ENCODE results near the gene TRPM7.

Gene TRPM7

DNA sequence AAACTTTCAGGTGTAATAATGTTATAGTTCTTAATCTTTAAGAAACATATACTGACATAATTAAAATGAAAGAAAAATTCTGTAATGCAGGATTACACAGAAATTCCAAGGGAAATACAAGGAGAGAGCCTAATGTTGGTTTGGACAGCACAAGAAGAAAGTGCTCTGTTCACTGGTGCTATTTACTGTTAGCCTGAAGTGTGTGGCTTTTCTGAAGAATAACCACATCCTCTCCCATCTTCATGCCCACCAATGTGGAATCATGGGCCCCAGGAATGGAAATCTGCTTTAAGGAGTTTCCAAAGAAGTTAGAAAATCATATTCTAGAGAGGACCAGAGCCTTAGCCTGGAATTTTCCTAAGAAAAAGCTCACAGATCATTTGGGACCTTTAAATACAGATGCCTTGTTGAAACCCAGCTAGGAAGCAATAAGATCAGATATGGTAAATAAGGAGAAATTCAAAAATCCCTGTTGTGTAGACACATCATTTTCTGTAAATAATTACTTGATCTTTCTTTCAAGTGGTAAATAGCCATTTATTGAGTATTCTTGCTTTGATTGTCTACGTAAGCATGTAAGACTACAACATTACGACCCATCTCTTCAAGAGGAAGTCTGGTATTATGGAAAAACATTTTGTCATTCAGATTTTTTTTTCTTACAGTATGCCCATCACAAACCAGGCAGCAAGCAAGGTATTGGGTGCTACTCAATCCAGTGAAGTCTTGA lies 129.8 kb downstream of the TRPM7 start:
- H3K4me1 Mint-ChIP-seq, result peaks cover 18% of the 10 kb centered on the region
- no peaks in the 10 kb centered on the region for H3K27me3 Mint-ChIP-seq
- DNase-seq, result no peak
- H3K9me3 Mint-ChIP-seq, result no peaks in the 10 kb centered on the region
- peak overlapping the region in 1 of 2 donors; percentile 10 for H3K4me3 Mint-ChIP-seq
- ATAC-seq, result no peak
- no peak overlapping the region for H3K27ac Mint-ChIP-seq

DNA sequence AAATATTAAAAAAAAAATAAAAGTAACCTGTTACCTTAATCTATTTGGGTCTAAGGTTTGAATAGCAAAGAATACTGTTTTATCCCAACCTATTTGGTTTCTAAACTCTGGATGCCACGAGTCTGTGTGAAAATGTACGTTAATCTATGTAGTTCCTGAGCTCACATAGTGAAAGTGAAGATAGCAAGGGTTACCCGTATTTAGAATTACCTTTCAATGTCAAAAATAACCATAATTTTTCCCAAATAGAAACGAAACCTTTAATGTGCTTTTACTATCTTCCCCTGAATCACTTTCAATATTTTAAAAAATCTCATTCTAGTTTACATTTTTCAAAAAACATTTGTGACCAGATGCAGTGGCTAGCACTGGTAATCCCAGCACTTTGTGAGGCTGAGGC lies 134.4 kb downstream of the TRPM7 start:
- DNase-seq (no peak), ATAC-seq (no peak)
- Mint-ChIP-seq H3K4me3 (no peak overlapping the region), H3K4me1 (peaks cover 7% of the 10 kb centered on the region), H3K27ac (no peak overlapping the region), H3K27me3 (no peaks in the 10 kb centered on the region), H3K9me3 (no peaks in the 10 kb centered on the region)

DNA sequence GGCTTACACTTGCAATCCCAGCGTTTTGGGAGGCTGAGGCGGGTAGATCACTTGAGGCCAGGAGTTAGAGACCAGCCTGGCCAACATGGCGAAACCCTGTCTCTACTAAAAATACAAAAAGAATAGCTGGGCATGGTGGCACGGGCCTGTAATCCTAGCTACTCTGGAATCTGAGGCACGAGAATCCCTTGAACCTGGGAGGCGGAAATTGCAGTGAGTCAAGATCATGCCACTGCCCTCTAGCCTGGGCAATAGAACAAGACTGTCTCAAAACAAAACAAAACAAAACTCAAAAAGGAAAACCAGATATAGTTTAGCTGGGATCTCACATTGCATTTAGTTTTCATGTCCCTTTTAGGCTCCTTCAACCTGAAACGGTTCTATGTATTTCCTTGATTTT lies 137.3 kb downstream of the TRPM7 start:
- no peaks in the 10 kb centered on the region for H3K4me1 Mint-ChIP-seq
- no peak overlapping the region for H3K4me3 Mint-ChIP-seq

DNA sequence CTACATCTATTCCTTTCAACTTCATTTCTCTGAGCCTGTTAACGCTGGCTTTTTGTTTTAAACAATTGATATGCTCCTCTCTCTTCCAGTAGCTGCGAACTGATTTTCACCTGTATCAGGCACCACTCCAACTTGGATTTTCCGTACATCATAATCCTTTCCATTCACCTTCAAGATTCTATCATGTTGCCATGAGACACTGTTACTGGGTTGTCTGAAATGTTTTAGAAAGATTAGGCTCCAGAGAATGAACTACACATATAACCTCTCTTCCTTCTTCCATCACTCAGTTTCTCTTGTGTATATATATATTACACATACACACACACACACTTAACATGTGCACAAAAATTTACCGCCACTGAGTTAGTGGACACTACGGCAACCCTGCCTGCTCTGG lies 140.0 kb downstream of the TRPM7 start, which contains the start of gene USP50:
TSS of gene USP50 (minus strand) at position 101 of the 400 bp plus-strand sequence. CDS start 141 bp downstream, outside the sequence.
- H3K4me3 Mint-ChIP-seq, result no peak within 1 kb of the TSS
- H3K4me1 Mint-ChIP-seq, result no peaks in the 10 kb centered on the region
- ATAC-seq, result no peak
- no peak for DNase-seq
- H3K27ac Mint-ChIP-seq, result peak within 1 kb of the TSS in 1 of 2 donors; percentile 48
- H3K9me3 Mint-ChIP-seq, result no peaks in the 10 kb centered on the region
- peaks cover 14% of the 10 kb centered on the region for H3K27me3 Mint-ChIP-seq

More for the DNA sequence above, 137.3 kb downstream of the TRPM7 start:
- H3K27ac Mint-ChIP-seq, result no peak overlapping the region
- H3K27me3 Mint-ChIP-seq, result no peaks in the 10 kb centered on the region
- no peak for ATAC-seq
- H3K9me3 Mint-ChIP-seq, result no peaks in the 10 kb centered on the region
- no peak for DNase-seq

DNA sequence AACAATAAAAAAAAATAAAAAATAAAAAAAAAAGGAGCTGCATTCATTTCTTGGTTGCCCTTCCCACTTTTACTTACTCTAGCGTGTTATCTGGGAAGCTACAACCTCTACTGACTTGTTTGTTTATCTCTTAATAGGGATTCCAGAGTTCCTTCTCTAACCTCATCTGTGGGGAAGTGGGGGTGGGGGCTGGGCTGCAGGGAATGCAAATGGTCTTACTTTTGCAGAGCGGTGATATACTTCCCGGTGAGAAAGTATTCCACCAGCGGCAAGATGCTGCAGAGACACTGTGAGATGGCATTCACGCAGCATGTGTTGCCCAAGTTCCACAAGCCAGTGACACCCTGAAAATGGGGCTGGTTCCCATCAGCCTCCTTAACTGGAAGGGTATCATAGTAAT lies 142.2 kb downstream of the TRPM7 start:
- Mint-ChIP-seq H3K4me3 (no peak overlapping the region), H3K4me1 (no peaks in the 10 kb centered on the region), H3K9me3 (no peaks in the 10 kb centered on the region), H3K27me3 (peaks cover 14% of the 10 kb centered on the region), H3K27ac (no peak overlapping the region)
- no peak for ATAC-seq
- no peak for DNase-seq

DNA sequence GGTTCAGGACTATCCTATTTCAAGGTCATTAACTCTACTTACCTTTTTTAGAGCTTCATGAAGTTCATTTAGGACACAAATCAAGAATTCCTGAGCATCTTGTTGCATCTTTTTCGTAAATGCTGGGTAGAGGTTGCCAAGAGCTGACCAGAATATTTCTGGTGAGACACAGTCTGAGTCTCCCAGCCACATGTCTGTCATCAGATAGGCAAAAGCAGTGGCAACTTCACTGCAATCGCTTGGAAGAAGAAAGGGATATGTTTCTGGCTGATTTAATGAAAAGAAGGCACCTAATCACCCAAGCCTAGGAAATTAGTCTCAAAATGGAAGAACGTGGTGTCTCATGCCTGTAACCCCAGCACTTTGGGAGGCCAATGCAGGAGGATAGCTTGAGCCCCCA lies 143.0 kb downstream of the TRPM7 start:
- peaks cover 14% of the 10 kb centered on the region for H3K27me3 Mint-ChIP-seq
- no peak for ATAC-seq
- H3K4me3 Mint-ChIP-seq, result no peak overlapping the region
- no peaks in the 10 kb centered on the region for H3K4me1 Mint-ChIP-seq
- no peaks in the 10 kb centered on the region for H3K9me3 Mint-ChIP-seq
- no peak overlapping the region for H3K27ac Mint-ChIP-seq
- DNase-seq, result no peak

DNA sequence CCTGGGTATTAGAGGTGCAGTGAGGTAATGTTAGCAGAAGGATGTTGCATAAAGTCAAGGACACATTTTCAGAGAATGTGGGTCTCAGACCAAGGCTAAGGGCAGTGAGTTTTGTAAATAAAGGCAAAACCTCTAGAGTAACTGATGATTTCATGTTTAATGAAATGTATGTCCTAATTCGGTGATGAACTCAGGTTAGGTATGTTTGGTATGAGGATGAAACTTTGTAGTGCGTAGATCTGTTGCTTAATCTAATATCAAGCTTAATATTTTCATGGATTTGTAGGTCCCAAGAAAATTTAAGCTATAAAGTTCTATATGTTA lies 143.7 kb downstream of the TRPM7 start:
- Mint-ChIP-seq H3K27me3 (peaks cover 14% of the 10 kb centered on the region), H3K4me1 (no peaks in the 10 kb centered on the region), H3K27ac (no peak overlapping the region), H3K9me3 (no peaks in the 10 kb centered on the region), H3K4me3 (no peak overlapping the region)
- no peak for ATAC-seq
- DNase-seq, result no peak

DNA sequence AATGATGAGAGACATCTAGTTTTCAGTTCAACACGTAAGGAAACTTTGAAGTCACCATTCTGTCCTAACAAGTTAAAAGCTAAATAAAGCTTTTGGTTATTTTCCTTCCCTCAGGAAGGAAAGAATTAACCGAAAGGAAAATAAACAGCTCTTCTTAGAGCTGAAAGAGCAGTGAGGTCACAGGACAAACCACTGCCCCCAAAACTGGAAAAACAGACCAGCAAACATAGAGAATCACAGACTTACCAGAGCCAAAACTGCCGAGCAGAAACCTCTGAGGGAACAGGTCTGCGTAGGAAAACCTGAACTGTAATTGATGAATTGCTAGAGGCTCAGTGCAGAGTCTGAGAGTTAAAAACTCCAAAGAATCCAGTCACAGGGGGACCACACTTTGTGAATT lies 154.8 kb downstream of the TRPM7 start:
- ATAC-seq (no peak), DNase-seq (no peak)
- Mint-ChIP-seq H3K4me1 (peaks cover 25% of the 10 kb centered on the region), H3K9me3 (no peaks in the 10 kb centered on the region), H3K27ac (peak overlapping the region in 1 of 2 donors; percentile 57), H3K4me3 (no peak overlapping the region), H3K27me3 (no peaks in the 10 kb centered on the region)

DNA sequence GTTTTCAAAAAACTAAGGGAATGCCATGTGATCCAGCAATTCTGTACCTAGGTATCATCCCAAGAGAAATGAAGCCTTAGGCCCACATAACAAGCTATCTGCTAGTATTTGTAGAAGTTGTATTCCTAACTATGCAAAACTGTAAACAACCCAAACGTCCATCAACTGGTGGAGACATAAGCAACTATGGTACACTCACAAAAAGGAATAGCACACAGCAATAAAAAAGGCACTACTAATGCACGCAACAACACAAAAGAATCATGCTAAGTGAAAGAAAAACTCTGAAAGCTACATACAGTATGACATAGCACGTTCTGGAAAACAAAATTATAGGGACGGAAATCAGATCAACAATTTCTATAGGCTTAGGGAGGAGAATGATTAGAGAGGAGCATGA lies 155.4 kb downstream of the TRPM7 start:
- no peak overlapping the region for H3K4me3 Mint-ChIP-seq
- DNase-seq (no peak), ATAC-seq (no peak)
- no peaks in the 10 kb centered on the region for H3K27me3 Mint-ChIP-seq
- no peaks in the 10 kb centered on the region for H3K9me3 Mint-ChIP-seq
- no peak overlapping the region for H3K27ac Mint-ChIP-seq
- peaks cover 25% of the 10 kb centered on the region for H3K4me1 Mint-ChIP-seq

DNA sequence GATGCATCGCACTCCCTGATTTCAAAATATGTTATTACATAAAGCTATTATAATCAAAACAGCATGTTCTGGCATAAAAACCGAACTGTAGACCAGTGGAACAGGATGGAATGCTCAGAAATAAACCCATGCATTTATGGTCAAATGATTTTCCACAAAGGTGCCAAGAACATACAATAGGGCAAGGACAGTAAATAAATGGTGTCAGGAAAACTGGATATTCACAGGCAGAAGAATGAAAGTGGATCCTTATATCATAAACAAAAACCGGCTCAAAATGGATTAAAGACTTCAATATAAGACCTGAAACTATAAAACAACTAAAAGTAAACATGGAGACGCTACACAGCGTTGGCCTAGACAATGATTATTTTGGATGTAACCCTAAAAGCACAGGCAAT lies 162.7 kb downstream of the TRPM7 start:
- DNase-seq (no peak), ATAC-seq (no peak)
- Mint-ChIP-seq H3K27me3 (no peaks in the 10 kb centered on the region), H3K4me1 (no peaks in the 10 kb centered on the region), H3K9me3 (peaks cover 0 to under 1% of the 10 kb centered on the region in 2 donors), H3K27ac (no peak overlapping the region), H3K4me3 (no peak overlapping the region)

DNA sequence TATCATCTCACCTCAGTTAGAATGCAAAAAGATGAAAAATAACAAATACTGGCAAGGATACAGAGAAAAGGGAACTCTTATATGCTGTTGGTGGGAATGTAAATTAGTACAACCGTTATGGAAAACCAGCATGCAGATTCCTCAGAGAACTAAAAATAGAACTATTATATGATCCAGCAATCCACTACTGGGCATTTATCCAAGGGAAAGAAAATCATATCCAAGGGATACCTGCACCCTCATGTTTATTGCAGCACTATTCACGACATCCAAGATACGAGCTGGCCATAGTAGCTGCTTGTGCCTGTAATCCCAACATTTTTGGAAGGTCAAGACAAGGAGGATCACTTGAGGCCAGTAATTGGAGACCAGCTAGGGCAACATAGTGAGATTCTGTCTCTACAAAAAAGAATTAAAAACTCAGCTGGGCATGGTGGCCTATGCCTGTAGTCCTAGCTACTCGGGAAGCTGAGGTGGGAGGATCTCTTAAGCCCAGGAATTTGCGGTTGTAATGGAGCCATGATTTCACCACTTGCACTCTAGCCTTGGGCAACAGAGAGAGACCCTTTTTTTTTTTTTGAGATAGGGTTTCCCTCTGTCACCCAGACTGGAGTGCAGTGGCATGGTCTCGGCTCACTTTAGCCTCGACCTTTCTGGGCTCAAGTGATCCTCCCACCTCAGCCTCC lies 166.7 kb downstream of the TRPM7 start:
- DNase-seq, result no peak
- no peaks in the 10 kb centered on the region for H3K4me1 Mint-ChIP-seq
- H3K9me3 Mint-ChIP-seq, result peaks cover 0 to 6% of the 10 kb centered on the region in 2 donors
- H3K27ac Mint-ChIP-seq, result no peak overlapping the region
- no peak overlapping the region for H3K4me3 Mint-ChIP-seq
- no peaks in the 10 kb centered on the region for H3K27me3 Mint-ChIP-seq
- ATAC-seq, result no peak

DNA sequence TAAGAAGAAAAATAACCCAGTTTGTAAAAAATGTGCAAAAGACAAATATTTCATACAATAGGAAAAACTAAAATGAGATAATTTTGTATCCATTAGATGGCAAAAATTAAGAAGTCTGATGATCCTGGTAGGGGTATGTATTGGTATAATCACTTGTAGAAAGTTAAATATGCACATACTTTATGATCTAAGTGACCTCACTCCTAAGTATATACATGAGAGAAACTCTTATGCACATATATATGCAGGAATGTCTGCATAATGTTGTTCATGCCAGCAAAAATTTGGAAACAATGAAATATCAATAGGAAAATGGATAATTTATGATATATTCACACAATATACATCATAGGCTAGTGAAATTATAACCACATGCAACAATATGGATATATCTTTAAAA lies 173.6 kb downstream of the TRPM7 start:
- DNase-seq (no peak), ATAC-seq (no peak)
- Mint-ChIP-seq H3K27ac (no peak overlapping the region), H3K4me1 (no peaks in the 10 kb centered on the region), H3K9me3 (no peaks in the 10 kb centered on the region), H3K4me3 (no peak overlapping the region), H3K27me3 (no peaks in the 10 kb centered on the region)
